DMS79 (cell line): Measurements from ENCODE around the gene COQ8B.
"Not testable (repeated sequence)": the region's sequence is repeated elsewhere in the genome, so short reads cannot be mapped to it uniquely, and the experiment has no call there.

ENCODE experiments used
- DNase-seq: peaks from one replicate; lab custom pipeline; 2025; lab: John Stamatoyannopoulos, UW

Gene COQ8B

GRCh38 chr19:40716482-40717324 is at the start of gene COQ8B, which contains the start of gene ITPKC:
COQ8B (minus strand) TSS chr19:40716886; CDS start chr19:40714632, 2,254 bp downstream.
ITPKC (plus strand) TSS chr19:40717112; CDS start chr19:40717136, 24 bp downstream.
- DNase-seq, result peak; percentile 94

- not testable (repeated sequence) for DNase-seq
These were observed 49.7 kb upstream of the COQ8B start for GRCh38 chr19:40766385-40766784.

GRCh38 chr19:40763963-40764362 is 47.3 kb upstream of the COQ8B start:
- DNase-seq, result no peak

- DNase-seq, result no peak
These were observed 46.8 kb upstream of the COQ8B start for GRCh38 chr19:40763526-40763925.

- no peak for DNase-seq
These were observed 46.2 kb upstream of the COQ8B start for GRCh38 chr19:40762754-40763470.

GRCh38 chr19:40759352-40759751 is 42.7 kb upstream of the COQ8B start:
- DNase-seq, result no peak

GRCh38 chr19:40758491-40758890 is 41.8 kb upstream of the COQ8B start:
- no peak for DNase-seq

GRCh38 chr19:40756502-40757110 is 39.9 kb upstream of the COQ8B start:
- no peak for DNase-seq

- no peak for DNase-seq
These were observed 39.1 kb upstream of the COQ8B start for GRCh38 chr19:40755791-40756190.

GRCh38 chr19:40755248-40755624 is 38.5 kb upstream of the COQ8B start:
- DNase-seq, result no peak

- DNase-seq, result no peak
These were observed 38.0 kb upstream of the COQ8B start for GRCh38 chr19:40754611-40755247.

- DNase-seq, result no peak
These were observed 35.6 kb upstream of the COQ8B start for GRCh38 chr19:40752257-40752781.

- DNase-seq, result peak; percentile 91
These were observed 34.3 kb upstream of the COQ8B start, which contains the start of gene SNRPA for GRCh38 chr19:40750874-40751537. SNRPA (plus strand) TSS chr19:40751203; CDS start chr19:40751409, 206 bp downstream.

- DNase-seq, result peak; percentile 99
These were observed 33.6 kb upstream of the COQ8B start, which contains the start of gene ACTMAP for GRCh38 chr19:40750058-40750873. ACTMAP (minus strand) TSS chr19:40750477; CDS start chr19:40749803, 674 bp downstream.

- no peak for DNase-seq
These were observed 30.9 kb upstream of the COQ8B start for GRCh38 chr19:40747536-40747935.

GRCh38 chr19:40745402-40745780 is 28.7 kb upstream of the COQ8B start:
- no peak for DNase-seq

- DNase-seq, result no peak
These were observed 28.1 kb upstream of the COQ8B start for GRCh38 chr19:40744554-40745401.

- DNase-seq, result no peak
These were observed 27.2 kb upstream of the COQ8B start for GRCh38 chr19:40743926-40744325.

GRCh38 chr19:40742886-40743285 is 26.2 kb upstream of the COQ8B start:
- no peak for DNase-seq
